Lower lobe of right lung (tissue), 2 donors: Measurements from ENCODE around the gene SMOC1. TPM values are rescaled to one million over a fixed set of nuclear protein-coding genes. Genes with fewer than 3 reads are reported as not detected.

Experiments used
- ATAC-seq, 2 donors: fragments of 200-7000 bp; cut with Tn5 transposase; one replicate each; pipeline ENCODE4 v1.9.1; 2020 to 2022; ENCODE audit warnings: mild to moderate bottlenecking in 2 of 2, moderate library complexity in 2 of 2
- DNase-seq: peaks from one replicate; pipeline ENCODE4 v3.0.0-alpha.2; 2020
- H3K27ac ChIP-seq: fragments of 200-600 bp; one replicate; pipeline ENCODE4 v1.8.0; 2022
- H3K27me3 ChIP-seq: fragments of 200-600 bp; one replicate; pipeline ENCODE4 v1.8.0; 2022; ENCODE audit warnings: low read depth
- H3K36me3 ChIP-seq: fragments of 200-600 bp; one replicate; pipeline ENCODE4 v1.8.0; 2022; ENCODE audit warnings: mild to moderate bottlenecking
- H3K4me1 ChIP-seq: fragments of 200-600 bp; one replicate; pipeline ENCODE4 v1.8.0; 2022
- H3K4me3 ChIP-seq: fragments of 200-600 bp; one replicate; pipeline ENCODE4 v1.8.0; 2022; ENCODE audit warnings: mild to moderate bottlenecking
- H3K9me3 ChIP-seq: fragments of 200-600 bp; one replicate; pipeline ENCODE4 v1.8.0; 2022
- CTCF ChIP-seq: fragments of 200-600 bp; IDR thresholded peaks from one replicate; pipeline ENCODE4 v1.8.0; 2022; ENCODE audit warnings: antibody characterized with exemption, mild to moderate bottlenecking
- intact Hi-C: fragments of 100-400 bp; cut with DNase I; formaldehyde crosslinking; loops from one replicate; pipeline ENCODE4 v1.11.0; 2022
- total RNA-seq: library from RNA; stranded (reverse); fragmentation: NEBNext Ultra II Directional; extraction: Animal tissue kit (Norgen Biotek cat#: 25700); gene quantifications from one replicate; pipeline ENCODE4 v1.2.1, GENCODE V29; 2021
- donor health status: DM: no; HTN: yes; CAD: no; lungs with severe emphysema.

SMOC1 gene
- total RNA-seq, 1 donor from 2014 or later = 1.1 TPM

- peaks cover 26% of the 10 kb centered on the region for H3K27me3 ChIP-seq
- intact Hi-C loops = no loop called here
- no peaks in the 10 kb centered on the region for H3K4me1 ChIP-seq
- no peak for TF ChIP-seq CTCF
- H3K27ac ChIP-seq = no peak overlapping the region
- ATAC-seq (no peak), DNase-seq (no peak)
- no peaks in the 10 kb centered on the region for H3K36me3 ChIP-seq
- no peaks in the 10 kb centered on the region for H3K9me3 ChIP-seq
- H3K4me3 ChIP-seq = no peak overlapping the region
Measured at GRCh38 chr14:69876221-69876847, 2.9 kb upstream of the SMOC1 start.

DNA sequence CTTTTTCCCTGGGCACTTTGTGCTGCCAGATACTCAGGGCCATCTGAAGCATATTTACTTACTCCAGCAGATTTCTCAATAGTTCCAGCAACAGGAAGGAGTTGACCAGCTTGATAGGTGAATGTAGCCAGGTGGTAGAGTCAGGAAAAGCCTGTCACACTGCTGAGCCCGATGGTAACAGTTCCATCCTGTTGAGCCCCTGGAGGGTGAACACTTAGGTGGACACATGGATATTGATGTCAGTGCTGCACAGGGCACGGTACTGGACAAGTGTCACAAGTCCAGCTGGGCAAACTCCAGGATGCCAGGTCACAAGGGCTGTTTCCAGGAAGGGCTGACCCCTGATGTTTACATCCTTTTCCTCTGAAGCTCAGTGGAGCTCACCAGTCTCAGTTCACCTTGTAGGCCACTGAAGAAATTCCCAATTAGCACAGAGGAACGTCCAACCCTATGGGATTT lies 2.3 kb upstream of the SMOC1 start:
- Histone ChIP-seq H3K27ac (no peak overlapping the region), H3K27me3 (peaks cover 31% of the 10 kb centered on the region), H3K4me3 (no peak overlapping the region), H3K36me3 (no peaks in the 10 kb centered on the region), H3K9me3 (no peaks in the 10 kb centered on the region), H3K4me1 (no peaks in the 10 kb centered on the region)
- intact Hi-C loops = no loop called here
- ATAC-seq (peak; percentile 39 to 56), DNase-seq (no peak)
- TF ChIP-seq CTCF = no peak

- Histone ChIP-seq H3K36me3 (no peaks in the 10 kb centered on the region), H3K4me1 (no peaks in the 10 kb centered on the region), H3K9me3 (no peaks in the 10 kb centered on the region), H3K27ac (no peak overlapping the region), H3K27me3 (peaks cover 37% of the 10 kb centered on the region), H3K4me3 (no peak overlapping the region)
- intact Hi-C loops = no loop called here
- no peak for ATAC-seq
- no peak for TF ChIP-seq CTCF
- DNase-seq = no peak
Measured at GRCh38 chr14:69877492-69877891, 1.7 kb upstream of the SMOC1 start.

DNA sequence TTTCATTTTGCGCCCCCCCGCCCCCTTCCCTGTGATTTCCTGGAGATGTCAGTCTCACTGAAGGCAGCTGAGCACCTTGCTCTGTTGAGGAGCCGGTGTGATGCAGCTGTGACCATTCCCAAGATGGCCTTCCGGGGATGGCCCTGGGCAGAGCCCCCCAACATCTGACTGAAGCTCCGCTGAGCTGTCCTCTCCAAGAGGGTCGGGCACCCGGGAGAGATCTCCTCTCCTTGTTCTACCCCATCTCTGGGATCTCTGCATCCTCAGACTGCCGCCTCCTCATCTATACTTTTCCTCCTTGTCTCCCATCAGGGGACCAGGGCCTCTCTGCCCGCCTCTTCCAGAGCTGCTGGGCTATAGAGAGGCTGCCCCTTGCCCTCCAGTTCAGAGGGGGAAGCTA lies 965 bp upstream of the SMOC1 start:
- no peaks in the 10 kb centered on the region for H3K9me3 ChIP-seq
- no peaks in the 10 kb centered on the region for H3K4me1 ChIP-seq
- intact Hi-C loops = no loop called here
- ATAC-seq (no peak), DNase-seq (no peak)
- no peaks in the 10 kb centered on the region for H3K36me3 ChIP-seq
- no peak overlapping the region for H3K4me3 ChIP-seq
- no peak overlapping the region for H3K27ac ChIP-seq
- H3K27me3 ChIP-seq = peaks cover 43% of the 10 kb centered on the region
- TF ChIP-seq CTCF = no peak

- intact Hi-C loops = no loop called here
- ATAC-seq (no peak), DNase-seq (no peak)
- peak overlapping the region; percentile 29 for H3K4me3 ChIP-seq
- H3K36me3 ChIP-seq = no peaks in the 10 kb centered on the region
- H3K27ac ChIP-seq = no peak overlapping the region
- H3K27me3 ChIP-seq = peaks cover 43% of the 10 kb centered on the region
- H3K9me3 ChIP-seq = no peaks in the 10 kb centered on the region
- no peak for TF ChIP-seq CTCF
- no peaks in the 10 kb centered on the region for H3K4me1 ChIP-seq
Measured at GRCh38 chr14:69880044-69880487, 850 bp downstream of the SMOC1 start.
